Skeletal muscle satellite cell (primary cell): ENCODE results near the gene PGBD5.

Experiments
- H3K27me3 ChIP-seq: 2 replicates; pipeline ENCODE4 v1.7.0; 2013; ENCODE audit warnings: low read length; ENCODE audit not compliant: control insufficient read depth, insufficient read depth
- H3K36me3 ChIP-seq: 2 replicates; pipeline ENCODE4 v1.7.0; 2013; ENCODE audit warnings: mild to moderate bottlenecking, control low read depth, low read length; ENCODE audit not compliant: insufficient read depth
- H3K4me1 ChIP-seq: 2 replicates; pipeline ENCODE4 v1.7.0; 2013; ENCODE audit warnings: low read length; ENCODE audit not compliant: control insufficient read depth, insufficient read depth
- H3K4me2 ChIP-seq: 2 replicates; pipeline ENCODE4 v1.7.0; 2013; ENCODE audit warnings: mild to moderate bottlenecking, low read length
- H3K4me3 ChIP-seq: 2 replicates; pipeline ENCODE4 v1.7.0; 2013; ENCODE audit warnings: low read length
- H3K9ac ChIP-seq: 2 replicates; pipeline ENCODE4 v1.7.0; 2013; ENCODE audit warnings: mild to moderate bottlenecking, low read depth, low read length, moderate library complexity
- H3K9me3 ChIP-seq: replicated peaks from 2 replicates; pipeline ENCODE4 v1.7.0; 2013; ENCODE audit warnings: mild to moderate bottlenecking, control low read depth, low read length

PGBD5 gene

DNA sequence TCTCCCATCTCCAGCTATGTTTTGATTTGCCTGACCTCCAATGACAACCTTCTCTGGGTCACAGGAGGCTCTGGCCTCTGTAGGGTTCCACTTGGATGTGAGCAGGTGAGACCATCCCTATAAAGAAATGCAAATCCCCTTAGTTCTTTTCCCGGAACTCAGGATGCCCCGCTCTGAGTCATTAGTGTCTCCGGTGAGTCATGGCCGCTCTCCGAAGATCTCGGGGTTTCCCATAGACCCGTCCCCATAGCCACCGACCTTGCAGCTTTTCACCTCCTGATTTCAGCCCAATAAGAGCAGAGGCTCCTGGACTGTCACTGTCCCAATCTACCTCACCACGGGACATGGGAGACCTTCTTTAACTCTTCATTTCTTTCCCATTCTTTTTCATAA, 98.2 kb downstream of the PGBD5 start:
- H3K9me3 ChIP-seq, result no peaks in the 10 kb centered on the region
- H3K4me2 ChIP-seq, result no peak overlapping the region
- no peaks in the 10 kb centered on the region for H3K27me3 ChIP-seq
- no peaks in the 10 kb centered on the region for H3K36me3 ChIP-seq
- no peak overlapping the region for H3K9ac ChIP-seq
- H3K4me3 ChIP-seq, result no peak overlapping the region
- H3K4me1 ChIP-seq, result peaks cover 9% of the 10 kb centered on the region

DNA sequence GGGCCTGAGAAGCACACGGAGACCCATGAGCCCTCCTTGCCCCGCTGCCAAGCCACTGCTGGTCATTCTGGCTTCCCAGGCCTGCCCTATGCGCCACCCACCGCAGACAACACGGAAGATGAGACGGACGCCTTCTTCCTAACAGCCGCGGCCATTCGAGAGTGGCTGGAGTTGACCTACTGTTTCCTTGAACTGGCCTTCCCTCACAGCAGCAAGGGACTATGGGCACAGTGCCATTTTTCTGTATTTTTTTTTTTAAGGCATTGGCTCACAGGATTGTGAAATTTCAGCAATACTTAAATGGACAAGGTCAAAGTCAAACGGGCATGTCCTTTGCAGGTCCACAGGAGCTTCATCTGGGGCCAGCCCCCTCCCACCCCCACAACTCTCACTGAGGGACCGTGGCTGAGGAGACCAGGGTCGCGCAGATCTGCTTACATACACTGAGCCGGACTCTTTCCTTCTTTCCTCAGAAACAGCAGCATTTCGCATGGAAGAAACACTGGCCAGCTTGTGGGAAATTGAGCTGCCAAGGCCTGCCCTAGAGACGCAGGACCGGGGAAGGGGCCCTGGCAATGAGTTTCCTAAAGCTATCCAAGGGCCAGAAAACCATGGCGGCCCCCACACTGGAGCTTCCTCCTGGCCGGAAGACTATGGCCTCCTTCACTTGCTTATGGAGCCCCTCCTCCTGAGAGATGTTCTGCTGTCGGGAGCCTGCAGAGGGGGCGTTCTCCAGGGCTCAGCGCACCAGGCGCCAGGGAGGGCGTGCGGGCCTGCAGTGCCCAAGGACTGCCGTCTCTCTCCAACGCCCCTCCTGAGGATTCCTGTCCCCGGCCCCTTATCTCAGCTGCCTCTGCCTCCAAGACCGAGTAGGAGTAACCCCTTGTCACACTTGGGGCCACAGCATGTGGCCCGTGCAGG, 98.9 kb downstream of the PGBD5 start:
- no peak overlapping the region for H3K9ac ChIP-seq
- no peaks in the 10 kb centered on the region for H3K27me3 ChIP-seq
- H3K9me3 ChIP-seq, result no peaks in the 10 kb centered on the region
- H3K4me1 ChIP-seq, result peaks cover 9% of the 10 kb centered on the region
- H3K4me2 ChIP-seq, result no peak overlapping the region
- H3K36me3 ChIP-seq, result no peaks in the 10 kb centered on the region
- H3K4me3 ChIP-seq, result no peak overlapping the region

DNA sequence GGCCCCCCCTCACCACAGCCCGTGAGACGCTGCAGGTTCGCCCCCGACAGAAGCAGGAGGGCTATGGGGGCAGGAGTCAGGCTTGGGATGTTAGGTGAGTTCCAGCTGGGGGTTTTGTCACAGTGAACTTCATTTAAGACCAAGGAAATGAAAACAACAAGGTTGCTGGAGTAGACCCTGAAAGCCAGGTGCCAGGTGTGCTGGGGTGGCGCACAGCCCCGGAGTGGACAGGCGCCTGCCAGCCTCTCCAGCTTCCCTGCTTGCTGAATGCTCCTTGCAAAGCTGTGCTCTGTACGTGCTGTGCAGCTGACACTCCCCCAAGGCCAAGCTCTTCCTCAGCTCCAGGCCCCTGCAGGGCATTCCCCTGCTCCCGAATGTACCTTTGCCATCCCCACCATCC, 102.4 kb downstream of the PGBD5 start:
- Histone ChIP-seq H3K4me2 (no peak overlapping the region), H3K36me3 (no peaks in the 10 kb centered on the region)

DNA sequence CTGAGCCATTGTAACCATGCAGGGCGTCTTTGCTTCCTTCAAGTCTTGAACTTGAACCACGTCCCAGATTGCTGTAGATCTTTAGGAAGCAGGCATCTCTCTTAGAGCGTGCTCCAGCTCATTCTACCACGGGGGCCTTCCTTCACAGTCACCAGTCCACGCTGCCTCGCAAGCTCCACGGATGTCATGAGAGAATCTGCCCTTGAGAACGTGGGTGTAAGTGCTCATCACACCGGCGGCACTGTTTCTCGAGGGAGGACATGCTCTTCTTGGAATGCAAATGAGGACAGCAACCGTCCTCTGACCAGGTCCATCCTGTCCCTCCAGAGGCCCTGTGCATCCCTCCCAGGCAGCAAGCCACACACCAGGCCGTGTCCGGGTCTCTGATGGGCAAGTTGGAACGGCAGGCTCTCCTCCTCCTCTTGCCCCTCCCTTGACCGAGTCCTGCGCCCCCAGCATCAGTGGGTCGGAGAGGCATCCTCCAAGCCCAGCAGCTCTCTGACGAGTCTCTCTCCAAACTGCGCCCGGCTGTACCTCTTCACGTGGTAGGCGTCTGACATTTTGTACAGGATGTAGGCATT, 103.1 kb downstream of the PGBD5 start:
- Histone ChIP-seq H3K9me3 (no peaks in the 10 kb centered on the region), H3K4me2 (no peak overlapping the region), H3K9ac (no peak overlapping the region), H3K36me3 (no peaks in the 10 kb centered on the region), H3K27me3 (no peaks in the 10 kb centered on the region), H3K4me3 (no peak overlapping the region), H3K4me1 (peaks cover 14% of the 10 kb centered on the region)

More for the DNA sequence above, 102.4 kb downstream of the PGBD5 start:
- no peaks in the 10 kb centered on the region for H3K9me3 ChIP-seq
- H3K9ac ChIP-seq, result no peak overlapping the region
- no peaks in the 10 kb centered on the region for H3K27me3 ChIP-seq
- no peak overlapping the region for H3K4me3 ChIP-seq
- H3K4me1 ChIP-seq, result peaks cover 18% of the 10 kb centered on the region

DNA sequence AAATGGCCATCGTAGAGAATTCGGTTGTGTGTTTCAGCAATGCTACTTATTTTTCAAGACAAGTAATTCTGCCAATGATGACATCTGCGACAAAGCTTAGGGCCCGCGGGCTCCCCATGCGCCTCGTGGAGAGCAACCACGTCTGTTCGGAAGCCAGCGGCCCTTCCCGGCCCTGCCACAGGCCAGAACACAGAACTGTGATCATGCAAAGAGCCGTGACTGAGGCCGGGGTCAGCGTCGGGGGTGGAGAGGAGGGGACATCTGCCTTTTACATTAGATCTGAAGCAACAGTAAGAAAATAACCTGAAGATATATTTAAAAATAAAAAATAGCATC, 103.7 kb downstream of the PGBD5 start:
- Histone ChIP-seq H3K36me3 (no peaks in the 10 kb centered on the region), H3K4me3 (no peak overlapping the region), H3K4me1 (peaks cover 11% of the 10 kb centered on the region), H3K9ac (no peak overlapping the region), H3K27me3 (no peaks in the 10 kb centered on the region), H3K9me3 (no peaks in the 10 kb centered on the region), H3K4me2 (no peak overlapping the region)

DNA sequence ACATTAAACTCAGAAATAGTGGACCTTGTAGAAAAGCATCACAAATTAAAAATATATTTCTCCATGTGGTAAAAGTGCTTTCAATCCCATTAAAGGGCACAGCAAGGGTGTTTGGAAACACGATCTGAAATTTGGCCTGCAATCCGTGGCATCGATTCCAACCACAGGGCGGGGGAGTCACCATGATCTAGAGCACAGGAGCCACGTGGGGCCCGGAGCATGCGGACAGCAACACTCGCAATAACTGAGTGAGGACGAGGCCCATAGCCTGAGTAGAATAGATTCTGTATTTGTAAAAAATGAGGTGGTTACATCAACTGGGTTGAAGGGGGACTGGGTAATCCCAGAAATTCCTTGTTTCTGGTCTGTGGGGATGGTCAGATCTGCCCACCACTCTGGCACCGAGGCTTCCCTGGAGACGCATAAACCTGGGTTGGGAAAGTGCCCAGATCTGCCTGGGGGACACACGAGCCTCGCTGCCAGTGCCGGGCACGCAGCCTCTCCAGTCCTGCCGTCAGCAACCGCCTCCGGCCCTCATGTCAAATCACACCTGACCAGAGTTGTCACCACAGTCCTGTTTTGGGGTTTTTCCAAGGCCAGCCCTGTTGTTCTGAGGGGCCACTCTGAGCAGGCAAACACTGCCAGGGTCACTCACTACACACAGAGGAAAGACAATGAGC, 104.3 kb downstream of the PGBD5 start:
- no peaks in the 10 kb centered on the region for H3K9me3 ChIP-seq
- H3K4me2 ChIP-seq, result no peak overlapping the region
- H3K9ac ChIP-seq, result no peak overlapping the region
- peaks cover 9% of the 10 kb centered on the region for H3K4me1 ChIP-seq
- no peaks in the 10 kb centered on the region for H3K36me3 ChIP-seq
- no peaks in the 10 kb centered on the region for H3K27me3 ChIP-seq
- no peak overlapping the region for H3K4me3 ChIP-seq

DNA sequence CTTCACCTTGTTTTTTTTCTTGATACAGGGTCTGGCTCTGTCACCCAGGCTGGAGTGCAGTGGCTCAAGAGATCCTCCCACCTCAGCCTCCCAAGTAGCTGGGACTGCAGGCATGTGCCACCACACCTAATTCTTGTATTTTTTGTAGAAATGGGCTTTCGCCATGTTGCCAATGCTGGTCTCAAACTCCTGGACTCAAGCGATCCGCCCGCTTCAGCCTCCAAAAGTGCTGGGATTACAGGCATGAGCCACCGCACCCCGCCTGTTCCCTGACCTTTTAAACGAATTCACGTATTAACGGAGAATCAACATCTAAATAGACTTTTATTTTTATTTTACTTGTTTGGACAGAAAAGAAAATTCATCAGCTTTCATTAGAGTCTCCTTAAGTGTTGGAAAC, 104.8 kb downstream of the PGBD5 start:
- no peak overlapping the region for H3K9ac ChIP-seq
- no peak overlapping the region for H3K4me2 ChIP-seq
- no peaks in the 10 kb centered on the region for H3K27me3 ChIP-seq
- no peaks in the 10 kb centered on the region for H3K36me3 ChIP-seq
- H3K4me1 ChIP-seq, result peaks cover 9% of the 10 kb centered on the region
- no peaks in the 10 kb centered on the region for H3K9me3 ChIP-seq
- H3K4me3 ChIP-seq, result no peak overlapping the region

DNA sequence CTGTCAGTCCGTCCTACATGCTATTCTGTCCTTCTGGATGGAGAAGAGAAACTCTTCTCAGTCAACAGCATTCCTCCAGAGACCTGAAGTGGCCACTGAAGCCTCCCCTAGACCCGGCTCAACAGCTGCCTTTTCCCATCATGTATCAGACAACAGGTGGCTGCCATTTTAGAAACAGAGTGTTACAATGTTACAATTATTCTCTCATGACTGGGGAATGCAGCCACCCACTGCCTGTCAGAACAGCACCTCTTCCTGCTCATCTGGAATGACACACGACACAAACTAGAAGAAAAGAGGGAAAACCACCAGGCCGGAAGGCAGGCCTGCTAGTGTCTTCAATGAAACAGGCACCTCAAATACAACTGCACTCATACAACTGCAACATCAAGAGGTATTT, 105.3 kb downstream of the PGBD5 start:
- no peak overlapping the region for H3K9ac ChIP-seq
- no peaks in the 10 kb centered on the region for H3K9me3 ChIP-seq
- H3K4me2 ChIP-seq, result no peak overlapping the region
- H3K27me3 ChIP-seq, result no peaks in the 10 kb centered on the region
- H3K36me3 ChIP-seq, result no peaks in the 10 kb centered on the region
- H3K4me3 ChIP-seq, result no peak overlapping the region
- peaks cover 9% of the 10 kb centered on the region for H3K4me1 ChIP-seq

DNA sequence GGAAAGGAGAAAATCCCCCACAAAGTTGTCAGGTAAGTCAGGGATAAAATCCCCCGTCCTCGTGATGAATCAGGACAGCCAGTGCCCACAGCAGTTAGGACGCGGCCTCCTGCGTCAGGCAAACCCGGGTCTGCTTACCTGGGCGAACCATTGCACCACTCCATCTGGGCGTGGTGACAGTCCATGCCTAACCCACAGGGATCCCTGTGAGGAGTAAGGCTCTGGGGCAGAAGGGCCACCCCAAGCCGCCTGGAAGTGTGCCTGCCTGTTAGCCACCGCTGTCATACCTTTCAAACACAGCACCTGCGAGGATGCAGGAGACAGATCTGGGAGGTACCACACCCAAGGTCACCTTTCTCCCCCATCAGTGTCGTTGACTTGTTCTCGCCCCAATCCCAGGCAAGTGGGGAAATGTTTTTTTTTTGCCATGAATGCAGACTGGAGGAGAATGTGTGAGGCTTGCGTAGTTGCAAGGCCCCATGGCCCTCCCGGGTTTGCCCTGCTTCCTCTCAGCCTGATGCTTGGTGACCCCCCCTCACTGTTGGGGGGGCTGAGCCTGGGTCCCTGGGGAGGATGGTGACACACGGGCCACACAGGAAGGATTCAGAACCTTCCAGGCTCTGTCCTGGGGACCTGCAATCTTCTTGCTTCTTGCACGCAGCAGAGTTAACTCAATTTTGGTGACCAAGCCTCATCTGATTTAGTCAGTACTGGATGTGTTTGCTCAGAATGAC, 107.0 kb downstream of the PGBD5 start:
- H3K4me2 ChIP-seq, result no peak overlapping the region

DNA sequence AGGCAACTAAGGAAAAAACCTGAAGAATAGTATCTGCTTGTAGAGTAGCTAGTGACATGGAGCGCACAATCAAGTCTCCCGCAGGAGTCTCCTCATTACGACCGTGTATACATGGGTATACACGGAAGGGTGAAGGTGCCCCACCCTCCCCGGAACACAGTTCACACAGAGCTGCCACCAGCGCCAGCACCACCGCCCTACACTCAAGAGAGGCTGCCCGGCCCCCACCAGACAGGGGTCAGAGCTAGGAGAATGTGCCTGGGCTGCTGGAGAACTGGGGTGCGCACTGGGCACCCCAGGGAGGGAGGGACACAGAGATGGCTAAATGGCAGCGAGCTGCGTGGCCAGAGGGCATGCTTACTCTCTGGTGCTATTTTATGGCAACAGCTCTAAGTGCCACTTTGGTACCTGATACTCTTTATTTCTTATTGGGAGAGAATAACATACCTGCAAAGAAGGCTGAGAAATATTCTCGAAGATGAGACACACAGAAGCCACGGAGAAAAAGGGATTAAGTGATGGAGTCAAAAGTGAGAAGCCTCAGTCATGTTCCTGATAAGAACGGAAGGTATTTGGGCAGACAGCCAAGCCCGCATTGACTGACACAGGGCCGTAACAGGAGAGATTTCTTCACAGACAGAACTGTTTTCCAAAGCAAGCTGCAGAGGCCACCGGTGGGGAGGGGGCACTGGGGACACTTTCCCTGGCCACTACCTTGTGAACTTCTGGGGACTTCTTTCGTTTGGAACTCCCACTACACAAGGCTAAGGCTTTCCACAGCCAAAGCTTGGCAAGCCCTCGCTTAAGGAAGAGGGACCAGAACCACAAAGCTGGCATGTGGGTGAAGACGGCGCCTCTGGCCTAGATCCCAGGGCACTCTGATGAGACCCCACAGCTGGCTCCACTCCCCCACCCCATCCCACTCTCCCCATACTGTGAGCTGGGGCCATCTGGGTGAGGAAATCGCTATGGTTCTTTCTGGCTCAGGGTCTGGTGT, 108.0 kb downstream of the PGBD5 start:
- Histone ChIP-seq H3K9me3 (no peaks in the 10 kb centered on the region), H3K27me3 (no peaks in the 10 kb centered on the region), H3K4me2 (no peak overlapping the region), H3K36me3 (no peaks in the 10 kb centered on the region), H3K4me1 (peaks cover 9% of the 10 kb centered on the region), H3K4me3 (no peak overlapping the region), H3K9ac (no peak overlapping the region)

More for the DNA sequence above, 107.0 kb downstream of the PGBD5 start:
- Histone ChIP-seq H3K4me1 (peaks cover 9% of the 10 kb centered on the region), H3K27me3 (no peaks in the 10 kb centered on the region), H3K36me3 (no peaks in the 10 kb centered on the region), H3K9ac (no peak overlapping the region), H3K9me3 (no peaks in the 10 kb centered on the region), H3K4me3 (no peak overlapping the region)
